ENCODE results near the gene CD3G.

CD3G gene

GRCh38 chr11:118325283-118325682, 18.9 kb upstream of the CD3G start:
- no peak for DNase-seq (ENCODE audit: low spot score)

DNA sequence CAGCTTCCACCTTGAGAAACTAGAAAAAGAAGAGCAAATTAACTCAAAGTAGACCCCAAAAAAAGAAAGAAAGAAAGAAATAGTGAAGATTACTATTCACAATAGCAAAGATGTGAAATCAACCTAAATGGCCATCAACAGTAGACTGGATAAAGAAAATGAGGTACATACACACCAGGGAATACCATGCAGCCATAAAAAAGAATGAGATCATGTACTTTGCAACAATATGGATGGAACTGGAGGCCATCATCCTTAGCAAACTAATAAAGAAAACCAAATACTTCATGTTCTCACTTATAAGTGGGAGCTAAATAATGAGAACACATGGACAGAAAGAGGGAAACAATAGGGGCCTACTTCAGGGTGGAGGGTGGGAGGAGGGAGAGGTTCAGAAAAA, 15.4 kb upstream of the CD3G start:
- DNase-seq (ENCODE audit: low spot score), result no peak

DNA sequence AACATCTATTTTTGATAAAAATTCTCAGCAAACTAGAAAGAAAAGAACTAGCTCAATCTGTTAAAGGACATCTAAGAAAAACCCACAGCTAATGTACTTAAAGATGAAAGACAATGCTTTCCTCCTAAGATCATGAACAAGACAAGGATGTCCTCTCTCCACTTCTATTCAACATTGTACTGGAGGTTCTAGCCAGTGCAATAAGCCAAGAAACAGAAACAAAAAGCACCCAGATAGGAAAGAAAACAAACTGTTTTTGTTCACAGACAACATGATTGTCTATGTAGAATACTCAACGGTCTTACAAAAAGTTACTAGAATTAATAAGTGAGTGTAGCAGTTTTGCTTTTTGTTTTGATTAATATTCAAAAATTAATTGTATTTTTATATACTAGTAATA, 9.4 kb upstream of the CD3G start:
- DNase-seq (ENCODE audit: low spot score), result no peak

GRCh38 chr11:118338637-118339061, 5.5 kb upstream of the CD3G start:
- no peak for DNase-seq (ENCODE audit: low spot score)

DNA sequence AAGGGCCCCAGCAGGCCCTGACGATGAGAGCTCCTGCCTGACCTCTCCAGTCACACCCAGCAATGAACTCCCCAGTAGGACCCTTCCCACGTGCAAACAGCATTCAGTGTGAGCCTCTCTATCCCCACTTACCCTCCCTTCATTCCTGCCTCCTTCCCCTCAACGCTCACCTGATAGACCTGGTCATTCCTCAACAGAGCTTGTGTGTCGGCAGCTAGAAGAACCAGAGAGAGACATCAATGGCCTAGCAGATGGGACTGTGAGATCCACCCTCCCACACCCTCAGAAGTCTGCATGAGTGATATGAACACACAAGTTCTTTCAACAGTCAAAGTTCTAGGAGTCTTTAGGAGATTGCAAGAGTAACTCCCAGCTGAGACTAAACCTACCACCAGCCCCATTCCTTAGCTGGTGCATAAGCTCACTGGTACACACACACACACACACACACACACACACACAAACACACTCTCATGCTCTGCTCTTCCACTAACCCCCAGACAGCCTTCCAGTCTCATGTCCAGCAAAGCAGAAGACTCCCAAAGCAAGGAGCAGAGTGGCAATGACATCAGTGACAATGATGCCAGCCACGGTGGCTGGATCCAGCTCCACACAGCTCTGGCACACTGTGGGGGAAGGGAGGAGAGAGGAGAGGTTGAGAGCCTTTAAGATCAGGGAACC, 4.7 kb upstream of the CD3G start:
- DNase-seq (ENCODE audit: low spot score), result no peak

DNA sequence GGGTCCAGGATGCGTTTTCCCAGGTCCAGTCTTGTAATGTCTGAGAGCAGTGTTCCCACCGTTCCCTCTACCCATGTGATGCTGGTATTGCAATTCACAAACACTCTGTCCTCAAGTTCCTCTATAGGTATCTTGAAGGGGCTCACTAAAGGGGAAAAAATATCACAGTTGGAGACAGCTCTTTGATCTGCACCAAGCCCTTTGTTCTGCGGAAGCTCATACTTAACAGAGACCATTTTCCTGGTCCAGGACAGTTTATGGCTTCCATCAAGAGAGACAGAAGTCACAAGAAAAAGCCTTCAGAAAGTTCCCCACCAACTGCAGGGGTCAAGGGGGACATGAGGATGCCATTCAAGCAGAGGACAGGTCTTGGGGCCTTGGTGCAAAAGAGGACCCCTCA, 3.7 kb upstream of the CD3G start:
- DNase-seq (ENCODE audit: low spot score), result no peak

DNA sequence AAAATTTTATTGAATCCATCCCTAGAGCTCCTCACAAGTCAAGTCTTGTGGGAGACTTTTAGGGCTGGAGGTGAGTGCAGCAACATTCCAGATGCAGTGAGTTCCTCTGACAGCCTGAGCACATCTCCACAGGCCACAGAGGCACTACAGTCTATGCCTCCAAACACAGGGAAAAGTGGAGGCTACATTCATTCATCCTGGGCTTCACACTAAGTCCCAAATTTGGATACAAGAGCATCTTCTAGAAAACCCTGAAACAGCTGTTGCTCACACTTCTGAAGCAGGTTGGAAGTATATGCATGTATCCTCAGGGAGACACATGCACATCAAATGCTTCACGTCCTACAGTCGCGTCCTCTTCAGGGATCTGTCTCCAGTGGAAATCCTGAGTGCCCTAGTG, 2.9 kb upstream of the CD3G start:
- no peak for DNase-seq (ENCODE audit: low spot score)

DNA sequence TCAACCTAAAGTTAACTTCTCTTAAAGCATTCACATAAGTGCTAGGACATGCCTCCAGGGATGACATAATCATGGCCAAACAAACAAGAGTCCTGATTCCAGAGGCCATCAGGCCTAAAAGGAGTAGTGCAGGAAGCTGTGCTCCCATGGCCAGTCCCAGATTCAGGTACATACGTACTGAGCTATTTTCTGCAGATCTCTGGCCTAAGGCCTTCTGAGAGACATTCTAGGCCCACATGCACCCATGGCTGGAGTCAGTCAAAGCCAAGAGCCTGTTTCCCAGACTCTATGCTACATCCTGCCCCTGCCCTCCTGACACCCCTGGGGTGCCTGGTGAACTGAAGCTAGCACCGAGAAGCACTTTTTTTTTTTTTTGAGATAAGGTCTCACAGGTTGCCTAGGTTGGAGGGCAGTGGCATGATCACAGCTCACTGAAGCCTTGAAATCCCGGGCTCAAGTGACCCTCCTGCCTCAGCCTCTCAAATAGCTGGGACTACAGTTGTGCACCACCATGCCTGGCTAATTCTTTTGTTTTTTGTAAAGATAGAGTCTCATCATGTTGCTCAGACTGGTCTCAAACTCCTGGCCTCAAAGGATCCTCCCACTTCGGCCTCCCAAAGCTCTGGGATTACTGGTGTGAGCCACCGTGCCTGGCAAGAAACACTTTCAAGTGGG, 2.2 kb upstream of the CD3G start:
- DNase-seq (ENCODE audit: low spot score), result no peak

DNA sequence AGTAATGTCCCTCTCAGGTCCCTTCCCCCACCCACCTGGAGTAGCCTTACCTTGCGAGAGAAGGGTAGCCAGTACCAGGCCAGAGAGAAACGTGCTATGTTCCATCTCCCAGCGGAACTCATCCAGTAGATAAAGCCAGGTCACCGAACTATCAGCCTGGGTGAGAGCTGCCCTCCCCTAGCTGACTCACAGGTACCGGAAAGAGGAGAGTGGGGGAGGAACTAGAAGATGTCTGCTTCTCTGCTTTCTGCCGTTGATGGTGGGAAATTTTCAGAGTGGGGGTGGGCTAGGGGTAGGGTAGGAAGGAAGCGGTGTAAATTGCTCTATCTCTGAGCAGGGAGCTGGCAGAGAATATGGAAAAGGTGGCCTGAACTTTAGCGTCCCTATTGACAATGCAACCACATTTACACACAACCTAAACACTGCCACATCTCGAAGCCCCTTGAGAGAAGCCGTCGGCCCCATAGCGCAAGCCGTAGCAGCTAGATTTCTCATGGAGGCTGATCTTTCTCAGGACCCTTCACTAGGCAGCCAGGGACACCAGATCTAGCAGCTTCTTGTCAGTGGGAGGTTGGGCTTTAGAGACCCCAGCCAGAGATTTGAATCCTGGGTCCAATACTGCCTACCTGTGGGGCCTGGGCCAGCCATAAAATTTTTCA, 1.5 kb upstream of the CD3G start, which contains the start of gene CD3D:
Gene CD3D, minus strand, starts transcription at position 203 of the 659 bp plus-strand sequence. Its CDS starts 98 bp downstream, at position 105.
- DNase-seq (ENCODE audit: low spot score), result no peak

- DNase-seq (ENCODE audit: low spot score), result no peak
Measured at GRCh38 chr11:118343248-118343647, 896 bp upstream of the CD3G start.

- no peak for DNase-seq (ENCODE audit: low spot score)
Measured at GRCh38 chr11:118349475-118349874, 5.3 kb downstream of the CD3G start.

GRCh38 chr11:118353084-118353710, 9.1 kb downstream of the CD3G start:
- DNase-seq (ENCODE audit: low spot score), result peak; percentile 41

GRCh38 chr11:118358071-118358470, 13.9 kb downstream of the CD3G start:
- no peak for DNase-seq (ENCODE audit: low spot score)

GRCh38 chr11:118359295-118359958, 15.3 kb downstream of the CD3G start, which contains the start of gene UBE4A:
TSS of gene UBE4A (plus strand) at chr11:118359600. CDS start at chr11:118365081, 5,481 bp downstream.
- DNase-seq (ENCODE audit: low spot score), result peak; percentile 94

- peak; percentile 85 for DNase-seq (ENCODE audit: low spot score)
Measured at GRCh38 chr11:118364956-118365615, 20.9 kb downstream of the CD3G start.

GRCh38 chr11:118366287-118366686, 22.1 kb downstream of the CD3G start:
- peak; percentile 95 for DNase-seq (ENCODE audit: low spot score)

- DNase-seq (ENCODE audit: low spot score), result no peak
Measured at GRCh38 chr11:118370774-118371173, 26.6 kb downstream of the CD3G start.

DNA sequence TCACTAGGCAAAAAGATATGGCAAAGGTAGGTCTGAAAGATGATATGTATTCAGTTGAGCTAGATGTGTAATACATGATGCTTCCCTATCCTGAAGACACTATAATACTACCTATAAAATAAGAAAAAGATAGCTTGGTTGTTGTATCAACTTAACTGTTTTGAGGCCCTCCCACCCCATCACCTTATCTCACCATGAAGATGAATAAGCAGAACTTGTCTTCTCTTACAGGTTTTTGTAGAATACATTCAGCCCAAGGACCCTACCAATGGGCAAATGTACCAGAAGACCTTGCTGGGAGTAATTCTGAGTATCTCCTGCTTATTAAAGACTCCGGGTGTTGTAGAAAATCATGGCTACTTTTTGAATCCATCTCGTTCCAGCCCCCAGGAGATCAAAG, 29.1 kb downstream of the CD3G start:
- DNase-seq (ENCODE audit: low spot score), result no peak

- no peak for DNase-seq (ENCODE audit: low spot score)
Measured at GRCh38 chr11:118373871-118374270, 29.7 kb downstream of the CD3G start.

GRCh38 chr11:118374729-118375128, 30.6 kb downstream of the CD3G start:
- DNase-seq (ENCODE audit: low spot score), result no peak

- no peak for DNase-seq (ENCODE audit: low spot score)
Measured at GRCh38 chr11:118375978-118376377, 31.8 kb downstream of the CD3G start.

All from cerebellar cortex (tissue), 1 donor.